H1 (cell line): ENCODE data around the gene DISP3. TPM values are rescaled to one million over a fixed set of nuclear protein-coding genes. Genes with fewer than 3 reads are reported as not detected.

ENCODE experiments used
- CTCF ChIA-PET: fragments of 300-600 bp; sonication (Branson Sonifier 250); formaldehyde crosslinking; loops from one replicate; lab custom pipeline; 2021; ENCODE audit not compliant: partially characterized antibody; lab: Charles Lee
- POLR2A ChIA-PET: fragments of 300-600 bp; sonication (Branson Sonifier 250); formaldehyde crosslinking; loops from one replicate; lab custom pipeline; 2021; ENCODE audit warnings: inconsistent platforms; ENCODE audit not compliant: partially characterized antibody; lab: Charles Lee
- DNase-seq, 2 experiments: peaks; one replicate each; pipeline versions ENCODE4 v3.0.0 to v3.0.0-alpha.2; 2010 to 2022; ENCODE audit warnings: low spot score in 2 of 2, low read depth in 1 of 2, mixed read lengths in 1 of 2
- FAIRE-seq: peaks from 2 replicates; lab custom pipeline; 2011; peaks lifted over from hg19 to GRCh38; lab: Jason Lieb, UNC
- H2AFZ ChIP-seq: 2 replicates; pipeline ENCODE4 v1.8.1; 2012; ENCODE audit warnings: low read length, inconsistent platforms
- H2AK5ac ChIP-seq: 2 replicates; pipeline ENCODE4 v1.6.1; 2013; ENCODE audit warnings: low read depth, low read length
- H2BK120ac ChIP-seq: replicated peaks from 2 replicates; pipeline ENCODE3; 2013; ENCODE audit warnings: low read depth, low read length, inconsistent platforms
- H2BK12ac ChIP-seq: 2 replicates; pipeline ENCODE4 v1.6.1; 2013; ENCODE audit warnings: low read depth, low read length
- H2BK15ac ChIP-seq: 2 replicates; pipeline ENCODE4 v1.6.1; 2013; ENCODE audit warnings: low read length
- H2BK20ac ChIP-seq: 2 replicates; pipeline ENCODE4 v1.6.1; 2013; ENCODE audit warnings: low read length
- H2BK5ac ChIP-seq: 2 replicates; pipeline ENCODE4 v1.6.1; 2013; ENCODE audit warnings: low read depth, low read length
- H3K14ac ChIP-seq: 2 replicates; pipeline ENCODE4 v1.6.1; 2013; ENCODE audit warnings: inconsistent platforms; ENCODE audit not compliant: insufficient read length
- H3K18ac ChIP-seq: 2 replicates; pipeline ENCODE4 v1.6.1; 2013; ENCODE audit warnings: low read length; ENCODE audit errors: extremely low read depth
- H3K23ac ChIP-seq: 2 replicates; pipeline ENCODE4 v1.6.1; 2013; ENCODE audit warnings: inconsistent platforms; ENCODE audit not compliant: insufficient read length
- H3K23me2 ChIP-seq: 2 replicates; pipeline ENCODE4 v1.6.1; 2013; ENCODE audit warnings: low read depth, low read length
- H3K27ac ChIP-seq: 2 replicates; pipeline ENCODE4 v1.6.1; 2011; ENCODE audit warnings: low read depth, low read length, inconsistent platforms
- H3K27me3 ChIP-seq, 4 experiments: replicated peaks in 1 of 4; 1 replicate in 1 of 4; 2 replicates in 3 of 4; pipeline versions ENCODE4 v1.6.1 to v1.8.1; 2011 to 2013; ENCODE audit warnings: low read length in 3 of 4, mild to moderate bottlenecking in 3 of 4, inconsistent platforms in 2 of 4, mixed read lengths in 2 of 4, moderate library complexity in 1 of 4; ENCODE audit not compliant: control insufficient read depth in 3 of 4, insufficient read depth in 3 of 4; ENCODE audit errors: extremely low read depth in 1 of 4
- H3K36me3 ChIP-seq, 4 experiments: 2 replicates each; pipeline versions ENCODE4 v1.6.1 to v1.8.1; 2011 to 2013; ENCODE audit warnings: mild to moderate bottlenecking in 4 of 4, low read length in 3 of 4, moderate library complexity in 2 of 4, control low read depth in 1 of 4, inconsistent platforms in 1 of 4; ENCODE audit not compliant: insufficient read depth in 4 of 4, control insufficient read depth in 2 of 4
- H3K4ac ChIP-seq: replicated peaks from 2 replicates; pipeline ENCODE3; 2013; ENCODE audit warnings: low read length, low read depth, mixed read lengths, inconsistent platforms; ENCODE audit not compliant: insufficient read length
- H3K4me1 ChIP-seq, 4 experiments: replicated peaks in 1 of 4; 1 replicate in 1 of 4; 2 replicates in 3 of 4; pipeline versions ENCODE4 v1.6.1 to v1.8.1; 2011 to 2013; ENCODE audit warnings: low read length in 3 of 4, inconsistent platforms in 2 of 4, mixed read lengths in 1 of 4; ENCODE audit not compliant: insufficient read depth in 4 of 4, control insufficient read depth in 3 of 4
- H3K4me2 ChIP-seq, 2 experiments: 2 replicates each; pipeline versions ENCODE4 v1.6.1 to v1.8.1; 2011 to 2013; ENCODE audit warnings: low read depth in 2 of 2, low read length in 2 of 2, control low read depth in 1 of 2, inconsistent platforms in 1 of 2, mild to moderate bottlenecking in 1 of 2; ENCODE audit not compliant: insufficient read depth in 1 of 2
- H3K4me3 ChIP-seq, 4 experiments: fragments of 200-600, 300-600 bp in 1 of 4; sonication (generic), shearing (Covaris generic), sonication (Bioruptor Twin) in 1 of 4; 2 replicates each; pipeline versions ENCODE4 v1.5.1 to v1.8.1; 2011 to 2016; ENCODE audit warnings: low read length in 4 of 4, low read depth in 3 of 4, control low read depth in 2 of 4, inconsistent platforms in 2 of 4, mild to moderate bottlenecking in 2 of 4, mixed read lengths in 1 of 4, moderate library complexity in 1 of 4; ENCODE audit not compliant: insufficient read depth in 2 of 4; ENCODE audit errors: extremely low read depth in 1 of 4
- H3K56ac ChIP-seq: replicated peaks from 2 replicates; pipeline ENCODE3; 2013; ENCODE audit warnings: low read depth, mild to moderate bottlenecking, mixed read lengths, low read length, inconsistent platforms; ENCODE audit not compliant: insufficient read length
- H3K79me1 ChIP-seq: 2 replicates; pipeline ENCODE4 v1.6.1; 2013; ENCODE audit warnings: low read depth, low read length, control low read depth
- H3K79me2 ChIP-seq, 2 experiments: 2 replicates each; pipeline versions ENCODE4 v1.6.1 to v1.8.1; 2012 to 2013; ENCODE audit warnings: low read length in 2 of 2, mild to moderate bottlenecking in 2 of 2, inconsistent platforms in 1 of 2; ENCODE audit not compliant: insufficient read depth in 2 of 2, control insufficient read depth in 1 of 2
- H3K9ac ChIP-seq, 4 experiments: replicated peaks in 1 of 4; 1 replicate in 1 of 4; 2 replicates in 3 of 4; pipeline versions ENCODE4 v1.6.1 to v1.8.1; 2011 to 2013; ENCODE audit warnings: low read depth in 3 of 4, low read length in 3 of 4, control low read depth in 2 of 4, mild to moderate bottlenecking in 2 of 4, moderate library complexity in 2 of 4, inconsistent platforms in 1 of 4; ENCODE audit errors: extremely low read depth in 1 of 4
- H3K9me3 ChIP-seq, 2 experiments: 2 replicates each; pipeline versions ENCODE4 v1.6.1 to v1.8.1; 2012 to 2013; ENCODE audit warnings: mild to moderate bottlenecking in 2 of 2, moderate library complexity in 2 of 2, control low read depth in 1 of 2, inconsistent platforms in 1 of 2, low read depth in 1 of 2, low read length in 1 of 2, mixed read lengths in 1 of 2; ENCODE audit not compliant: insufficient read depth in 2 of 2
- H4K20me1 ChIP-seq, 2 experiments: replicated peaks in 1 of 2; 2 replicates each; pipeline versions ENCODE3 to v1.8.1; 2011 to 2013; ENCODE audit warnings: inconsistent platforms in 2 of 2, low read length in 2 of 2, mild to moderate bottlenecking in 1 of 2; ENCODE audit not compliant: insufficient read depth in 2 of 2, control insufficient read depth in 1 of 2
- H4K5ac ChIP-seq: 2 replicates; pipeline ENCODE4 v1.6.1; 2013; ENCODE audit warnings: low read length, low read depth, mixed read lengths, inconsistent platforms; ENCODE audit not compliant: insufficient read length
- H4K8ac ChIP-seq: 2 replicates; pipeline ENCODE4 v1.8.0; 2013; ENCODE audit warnings: mild to moderate bottlenecking, moderate library complexity, low read length, inconsistent platforms; ENCODE audit not compliant: insufficient read depth; ENCODE audit errors: extremely low read depth
- H4K91ac ChIP-seq: replicated peaks from 2 replicates; pipeline ENCODE3; 2013; ENCODE audit warnings: low read length, mixed read lengths, inconsistent platforms; ENCODE audit not compliant: insufficient read length
- E2F6 ChIP-seq: IDR thresholded peaks from 2 replicates; pipeline ENCODE4 v1.6.1; 2012; ENCODE audit warnings: inconsistent platforms
- SP4 ChIP-seq: IDR thresholded peaks from 2 replicates; pipeline ENCODE4 v1.6.1; 2012; ENCODE audit warnings: low read length, inconsistent platforms
- WGBS, 2 experiments: shearing (Covaris generic) in 1 of 2; methylation state at CpG; one replicate each; pipeline versions ENCODE4 v1.1.6 to v1.1.7; 2013 to 2015; ENCODE audit warnings: low lambda C conversion rate in 2 of 2, mixed read lengths in 2 of 2, inconsistent platforms in 1 of 2, low coverage in 1 of 2, missing lambda C conversion rate in 1 of 2; ENCODE audit not compliant: insufficient replicate concordance in 2 of 2, insufficient coverage in 1 of 2, insufficient read length in 1 of 2; ENCODE audit errors: extremely low coverage in 1 of 2, missing lambda C conversion rate in 1 of 2; 5-methylcytosine and 5-hydroxymethylcytosine counted together
- polyA plus RNA-seq, 7 experiments: library from polyadenylated mRNA; depleted of rRNA in 3 of 7; stranded (reverse) in 5 of 7; unstranded in 2 of 7; fragments of >200 nt in 5 of 7; fragments of 200-250 nt in 2 of 7; gene quantifications; 1 replicate in 5 of 7; 2 replicates in 1 of 7; 4 replicates in 1 of 7; pipeline versions ENCODE4 v1.2.1 to v1.2.3, GENCODE V29; 2011 to 2013; ENCODE audit warnings: missing spikeins in 2 of 7, mixed read lengths in 2 of 7
- total RNA-seq: library from RNA; stranded (reverse); fragmentation: NEBNext Ultra II Directional; extraction: Animal tissue kit (Norgen Biotek cat#: 25700); gene quantifications from 2 replicates; pipeline ENCODE4 v1.2.1, GENCODE V29; 2021

Gene DISP3
- total and polyA plus RNA-seq, 2 of the 8 experiments (the other 6 are each of a cell fraction or from before 2014, with no cell fraction given), result 3.4 to 4.6 TPM

DNA sequence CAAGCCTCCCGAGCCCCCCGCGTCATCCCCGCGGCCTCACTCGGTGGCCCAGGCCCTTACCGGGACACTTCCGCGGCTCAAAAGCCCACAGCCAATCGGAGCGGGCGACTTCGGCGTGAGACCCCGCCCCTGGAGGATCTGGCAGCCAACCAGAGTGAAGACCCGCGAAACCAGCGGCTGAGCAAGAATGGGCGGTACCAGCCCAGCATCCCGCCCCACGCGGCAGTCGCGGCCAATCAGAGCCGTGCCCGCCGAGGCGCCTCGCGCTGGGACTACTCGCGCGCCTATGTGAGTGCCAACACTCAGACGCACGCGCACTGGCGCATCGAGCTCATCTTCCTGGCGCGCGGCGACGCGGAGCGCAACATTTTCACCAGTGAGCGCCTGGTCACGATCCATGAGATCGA is 22.5 kb downstream of the DISP3 start:
- Histone ChIP-seq H4K8ac (peak overlapping the region; percentile 62), H2BK15ac (no peak overlapping the region), H3K27me3 (no peaks in the 10 kb centered on the region), H3K27ac (no peak overlapping the region), H3K79me2 (no peaks in the 10 kb centered on the region), H3K23me2 (peaks cover 1% of the 10 kb centered on the region; the same call in 1 of the 2 replicates), H3K23ac (no peak overlapping the region), H3K18ac (no peak overlapping the region), H3K4me2 (no peak overlapping the region), H3K9ac (no peak overlapping the region), H3K4me1 (peaks cover 12 to 32% (median 21%) of the 10 kb centered on the region in 4 experiments), H2AK5ac (no peak overlapping the region), H3K4me3 (no peak overlapping the region), H2BK120ac (no peak overlapping the region), H3K56ac (no peak overlapping the region), H3K4ac (no peak overlapping the region), H4K91ac (no peak overlapping the region), H2BK5ac (no peak overlapping the region), H3K9me3 (peaks cover 6 to 20% of the 10 kb centered on the region in 2 experiments; a peak in 3 of 4 replicates), H2BK20ac (no peak overlapping the region), H3K14ac (no peak overlapping the region), H3K79me1 (no peaks in the 10 kb centered on the region), H4K5ac (no peak overlapping the region), H4K20me1 (no peaks in the 10 kb centered on the region), H3K36me3 (peaks cover 0 to 29% (median 7%) of the 10 kb centered on the region in 4 experiments; a peak in 5 of 8 replicates), H2BK12ac (no peak overlapping the region), H2AFZ (no peak overlapping the region)
- WGBS, 2 experiments, result 96% methylated on average over 48 of the region's 48 CpGs; no CpG with 5 or more reads in 1 of the 2 experiments
- CTCF ChIA-PET, result no interaction called here
- POLR2A ChIA-PET, result no interaction called here
- DNase-seq, result no peak
- FAIRE-seq, result no peak
- TF ChIP-seq E2F6, result 0 out of 2 replicates have a peak, but pooled peaks have one; percentile 48
- TF ChIP-seq SP4, result no peak
